HG03442 (cell line): Measurements from ENCODE around the gene GAGE12D.
"Not testable (repeated sequence)": the region's sequence is repeated elsewhere in the genome, so short reads cannot be mapped to it uniquely, and the experiment has no call there.

Experiments used
- ATAC-seq: cut with Tn5 transposase; IDR thresholded peaks from one replicate; pipeline ENCODE4 v1.9.1; 2021; ENCODE audit warnings: mild to moderate bottlenecking, moderate library complexity; ENCODE audit not compliant: unreplicated experiment

GAGE12D gene

GRCh38 chrX:49541433-49541832 lies at the start of gene GAGE12D:
Gene GAGE12D, plus strand, starts transcription at chrX:49541733. Its CDS starts 1,155 bp downstream, at chrX:49542888.
- ATAC-seq = not testable (repeated sequence)

GRCh38 chrX:49531877-49532276 lies 9.7 kb upstream of the GAGE12D start, which contains the start of gene GAGE12C:
Gene GAGE12C, plus strand, starts transcription at chrX:49532177. Its CDS starts 1,155 bp downstream, at chrX:49533332.
- not testable (repeated sequence) for ATAC-seq

DNA sequence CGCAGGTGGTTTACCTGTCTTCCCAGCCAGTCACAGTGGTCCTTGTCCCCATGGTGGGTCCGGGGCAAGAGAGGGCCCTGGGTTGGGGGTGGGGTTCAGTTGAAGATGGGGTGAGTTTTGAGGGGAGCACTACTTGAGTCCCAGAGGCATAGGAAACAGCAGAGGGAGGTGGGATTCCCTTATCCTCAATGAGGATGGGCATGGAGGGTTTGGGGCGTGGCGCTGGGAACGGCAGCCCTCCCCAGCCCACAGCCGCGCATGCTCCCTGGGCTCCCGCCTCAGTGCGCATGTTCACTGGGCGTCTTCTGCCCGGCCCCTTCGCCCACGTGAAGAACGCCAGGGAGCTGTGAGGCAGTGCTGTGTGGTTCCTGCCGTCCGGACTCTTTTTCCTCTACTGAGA lies 9.5 kb downstream of the GAGE12D start, which contains the start of gene GAGE12E:
Gene GAGE12E, plus strand, starts transcription at position 301 of the 400 bp plus-strand sequence. CDS start 1,155 bp downstream, outside the sequence.
- ATAC-seq = not testable (repeated sequence)

DNA sequence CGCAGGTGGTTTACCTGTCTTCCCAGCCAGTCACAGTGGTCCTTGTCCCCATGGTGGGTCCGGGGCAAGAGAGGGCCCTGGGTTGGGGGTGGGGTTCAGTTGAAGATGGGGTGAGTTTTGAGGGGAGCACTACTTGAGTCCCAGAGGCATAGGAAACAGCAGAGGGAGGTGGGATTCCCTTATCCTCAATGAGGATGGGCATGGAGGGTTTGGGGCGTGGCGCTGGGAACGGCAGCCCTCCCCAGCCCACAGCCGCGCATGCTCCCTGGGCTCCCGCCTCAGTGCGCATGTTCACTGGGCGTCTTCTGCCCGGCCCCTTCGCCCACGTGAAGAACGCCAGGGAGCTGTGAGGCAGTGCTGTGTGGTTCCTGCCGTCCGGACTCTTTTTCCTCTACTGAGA lies 19.0 kb downstream of the GAGE12D start, which contains the start of gene GAGE12F:
Gene GAGE12F, plus strand, starts transcription at position 301 of the 400 bp plus-strand sequence. CDS start 1,155 bp downstream, outside the sequence.
- not testable (repeated sequence) for ATAC-seq

GRCh38 chrX:49568728-49569127 lies 27.2 kb downstream of the GAGE12D start:
- not testable (repeated sequence) for ATAC-seq

DNA sequence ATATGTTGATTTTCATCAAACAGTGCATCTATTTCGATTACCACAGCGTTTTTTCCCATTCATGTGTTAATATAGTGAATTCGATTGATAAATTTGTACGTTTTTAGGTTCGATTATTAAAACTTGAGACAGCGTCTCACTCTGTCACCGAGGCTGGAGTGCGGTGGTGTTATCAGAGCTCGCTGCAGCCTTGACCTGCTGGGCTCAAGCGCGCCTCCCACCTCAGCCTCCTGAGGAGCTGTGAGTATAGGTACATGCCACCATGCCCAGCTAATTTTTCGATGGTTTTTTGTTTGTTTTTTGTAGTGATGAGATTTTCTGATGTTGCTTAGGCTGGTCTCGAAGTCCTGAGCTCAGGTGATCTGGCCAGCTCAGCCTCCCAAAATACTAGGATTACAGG lies 27.6 kb downstream of the GAGE12D start:
- ATAC-seq = not testable (repeated sequence)

GRCh38 chrX:49570100-49570499 lies 28.6 kb downstream of the GAGE12D start, which contains the start of gene GAGE12G:
Gene GAGE12G, plus strand, starts transcription at chrX:49570400. Its CDS starts 1,155 bp downstream, at chrX:49571555.
- ATAC-seq = not testable (repeated sequence)

DNA sequence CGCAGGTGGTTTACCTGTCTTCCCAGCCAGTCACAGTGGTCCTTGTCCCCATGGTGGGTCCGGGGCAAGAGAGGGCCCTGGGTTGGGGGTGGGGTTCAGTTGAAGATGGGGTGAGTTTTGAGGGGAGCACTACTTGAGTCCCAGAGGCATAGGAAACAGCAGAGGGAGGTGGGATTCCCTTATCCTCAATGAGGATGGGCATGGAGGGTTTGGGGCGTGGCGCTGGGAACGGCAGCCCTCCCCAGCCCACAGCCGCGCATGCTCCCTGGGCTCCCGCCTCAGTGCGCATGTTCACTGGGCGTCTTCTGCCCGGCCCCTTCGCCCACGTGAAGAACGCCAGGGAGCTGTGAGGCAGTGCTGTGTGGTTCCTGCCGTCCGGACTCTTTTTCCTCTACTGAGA lies 38.1 kb downstream of the GAGE12D start, which contains the start of gene GAGE12H:
Gene GAGE12H, plus strand, starts transcription at position 301 of the 400 bp plus-strand sequence. CDS start 1,155 bp downstream, outside the sequence.
- not testable (repeated sequence) for ATAC-seq

- ATAC-seq = not testable (repeated sequence)
Measured at GRCh38 chrX:49589196-49589595, 47.7 kb downstream of the GAGE12D start, which contains the start of gene GAGE2A. Gene GAGE2A, plus strand, starts transcription at chrX:49589496. Its CDS starts 1,155 bp downstream, at chrX:49590651.

DNA sequence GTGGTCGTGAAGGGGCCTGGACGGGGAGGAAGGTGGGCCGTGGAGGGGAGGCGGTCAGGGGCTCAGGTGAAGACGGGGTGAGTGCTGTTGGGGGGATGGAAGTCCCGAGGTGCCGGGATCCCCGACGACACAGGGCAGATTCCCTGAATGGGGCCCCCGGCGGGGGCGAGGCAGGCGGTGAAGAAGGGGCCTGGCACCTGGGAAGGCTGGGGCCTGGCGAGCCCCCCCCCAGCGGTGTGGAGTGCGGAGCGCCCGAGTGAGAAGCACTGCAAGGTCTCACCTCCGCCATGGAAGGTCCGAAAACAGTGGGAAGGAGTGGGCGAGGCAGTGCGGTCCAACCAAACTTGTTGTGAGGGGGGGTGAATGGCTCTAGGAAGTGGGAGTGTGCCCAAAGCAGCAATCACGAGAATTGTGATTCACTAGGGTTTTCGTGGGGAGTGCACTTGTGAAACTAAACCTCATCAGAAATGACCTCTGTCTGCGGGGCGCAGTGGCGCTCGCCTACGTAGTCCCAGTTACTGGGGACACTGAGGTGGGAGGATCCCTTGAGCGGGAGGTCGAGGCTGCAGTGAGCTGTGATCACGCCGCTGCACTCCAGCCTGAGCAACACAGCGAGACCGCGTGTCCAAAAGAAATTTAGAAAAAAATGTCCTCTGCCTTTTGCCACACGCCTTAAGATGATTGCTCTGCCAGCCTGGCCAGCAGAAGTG lies 48.4 kb downstream of the GAGE12D start:
- ATAC-seq = not testable (repeated sequence)

DNA sequence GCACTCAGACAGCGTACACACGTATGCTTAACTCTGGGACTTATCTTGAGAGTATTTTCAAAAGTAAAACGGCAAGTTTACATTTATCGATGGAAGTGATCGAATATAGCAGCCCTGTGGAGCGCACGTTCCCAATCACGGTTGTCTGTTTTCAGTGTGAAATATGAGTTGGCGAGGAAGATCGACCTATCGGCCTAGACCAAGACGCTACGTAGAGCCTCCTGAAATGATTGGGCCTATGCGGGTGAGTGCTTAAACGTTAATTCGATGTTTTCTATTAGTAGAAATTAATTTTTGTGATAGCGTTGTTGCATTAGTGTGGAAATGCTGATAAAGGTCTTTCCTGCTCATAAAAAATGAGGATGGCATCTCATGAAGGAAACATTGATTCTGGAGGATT lies 49.0 kb downstream of the GAGE12D start:
- not testable (repeated sequence) for ATAC-seq
